HEK293 (cell line): Measurements from ENCODE around the gene ASB4.

ENCODE experiments used
- BCL11B ChIP-seq: fragments of 450-650 bp; formaldehyde crosslinking; IDR thresholded peaks from 2 replicates; pipeline ENCODE4 v1.5.1; 2016; ENCODE audit warnings: low read depth, missing biosample characterization, missing genetic modification characterization
- CTCF ChIP-seq: fragments of 450-650 bp; formaldehyde crosslinking; IDR thresholded peaks from 2 replicates; pipeline ENCODE4 v1.5.1; 2016; ENCODE audit warnings: missing biosample characterization, missing genetic modification characterization
- REST ChIP-seq: fragments of 450-650 bp; formaldehyde crosslinking; IDR thresholded peaks from 2 replicates; pipeline ENCODE4 v1.5.1; 2016; ENCODE audit warnings: missing biosample characterization, missing genetic modification characterization
- ZBTB11 ChIP-seq: fragments of 450-650 bp; formaldehyde crosslinking; conservative IDR thresholded peaks from 2 replicates; pipeline ENCODE4 v1.5.1; 2016; ENCODE audit warnings: low read depth, missing biosample characterization, missing genetic modification characterization
- ZEB2 ChIP-seq: fragments of 450-650 bp; formaldehyde crosslinking; IDR thresholded peaks from 2 replicates; pipeline ENCODE4 v1.5.1; 2016; ENCODE audit warnings: missing biosample characterization, missing genetic modification characterization
- ZNF24 ChIP-seq: fragments of 450-650 bp; formaldehyde crosslinking; IDR thresholded peaks from 2 replicates; pipeline ENCODE4 v1.5.1; 2016; ENCODE audit warnings: missing biosample characterization, missing genetic modification characterization
- ZNF274 ChIP-seq, 2 experiments: fragments of 200-500 bp in 1 of 2; fragments of 450-650 bp in 1 of 2; sonication (Bioruptor generic) in 1 of 2; formaldehyde crosslinking in 1 of 2; IDR thresholded peaks; 2 replicates each; pipeline versions ENCODE4 v1.5.1 to v1.6.1; 2014 to 2016; ENCODE audit warnings: borderline replicate concordance in 1 of 2, inconsistent platforms in 1 of 2, low read length in 1 of 2, missing biosample characterization in 1 of 2, missing genetic modification characterization in 1 of 2
- ZNF596 ChIP-seq: fragments of 450-650 bp; IDR thresholded peaks from 2 replicates; pipeline ENCODE4 v1.5.0; 2018; ENCODE audit warnings: missing biosample characterization, mild to moderate bottlenecking, missing genetic modification characterization, moderate library complexity
- ZNF621 ChIP-seq: fragments of 450-650 bp; formaldehyde crosslinking; IDR thresholded peaks from 2 replicates; pipeline ENCODE4 v1.5.1; 2017; ENCODE audit warnings: missing biosample characterization, missing genetic modification characterization
- ZNF670 ChIP-seq: fragments of 450-650 bp; formaldehyde crosslinking; IDR thresholded peaks from 2 replicates; pipeline ENCODE4 v1.5.1; 2016; ENCODE audit warnings: missing biosample characterization, missing genetic modification characterization, low read depth
- ZNF747 ChIP-seq: fragments of 450-650 bp; formaldehyde crosslinking; IDR thresholded peaks from 2 replicates; pipeline ENCODE4 v1.5.1; 2016; ENCODE audit warnings: missing biosample characterization, missing genetic modification characterization

GRCh38 chr7:95490231-95490762 is 4.6 kb downstream of the ASB4 start:
- no peak for TF ChIP-seq ZBTB11 (tag by site-specific recombination)
- no peak for TF ChIP-seq CTCF (tag by site-specific recombination)
- no peak for TF ChIP-seq ZNF621 (tag by site-specific recombination)
- TF ChIP-seq ZEB2 (tag by site-specific recombination) = no peak
- no peak for TF ChIP-seq REST (tag by site-specific recombination)
- no peak for TF ChIP-seq ZNF747 (tag by site-specific recombination)
- TF ChIP-seq BCL11B = no peak
- TF ChIP-seq ZNF670 = no peak
- TF ChIP-seq ZNF274 (IDR thresholded peaks at IDR 0.05; ENCODE audit: low read length) = no peak
- TF ChIP-seq ZNF274 (tag by site-specific recombination; IDR thresholded peaks at IDR 0.05; ENCODE audit: borderline replicate concordance) = no peak
- no peak for TF ChIP-seq ZNF24 (tag by site-specific recombination)
- no peak for TF ChIP-seq ZNF596 (tag by site-specific recombination)
